NT2/D1 (cell line): Measurements from ENCODE around the gene AGAP1.

Experiments
- YY1 ChIP-seq: IDR thresholded peaks from 2 replicates; pipeline ENCODE4 v1.6.1; 2011; ENCODE audit not compliant: insufficient read length, insufficient read depth
- ZNF274 ChIP-seq: IDR thresholded peaks from 2 replicates; pipeline ENCODE4 v1.6.1; 2011; ENCODE audit warnings: mild to moderate bottlenecking, low read depth, low read length

DNA sequence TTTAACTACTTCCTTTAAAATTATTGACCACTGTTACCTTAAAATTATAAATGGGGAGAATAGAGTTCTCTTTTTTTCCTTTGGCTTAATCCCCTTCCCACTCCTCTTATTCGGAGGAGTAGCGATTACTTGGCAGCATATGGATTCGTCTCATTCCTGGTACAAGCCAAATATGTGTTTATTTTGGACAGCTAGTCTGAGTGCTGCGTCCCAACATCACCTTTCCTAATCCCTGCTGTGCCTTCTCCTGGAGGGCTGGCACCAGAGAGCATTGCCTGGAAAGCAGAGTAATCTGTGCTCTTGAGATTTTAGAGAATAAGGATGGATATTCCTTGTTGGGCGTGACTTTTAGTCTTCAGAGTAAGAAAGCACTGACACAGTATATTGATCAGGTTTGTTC, 185.6 kb downstream of the AGAP1 start:
- no peak for TF ChIP-seq ZNF274
- no peak for TF ChIP-seq YY1
